DMS 273 treated with DMSO at 0.1 percent for 48 hours (cell line): ENCODE data around the gene SLC25A30.
A peak's percentile ranks its signal among the peaks of the same experiment; 100 is the strongest.
"Not testable (repeated sequence)": the region's sequence is repeated elsewhere in the genome, so short reads cannot be mapped to it uniquely, and the experiment has no call there.

Experiments
- DNase-seq: peaks from one replicate; lab custom pipeline; 2025; lab: John Stamatoyannopoulos, UW

SLC25A30 gene

GRCh38 chr13:45432737-45433380 lies 14.7 kb upstream of the SLC25A30 start:
- DNase-seq, result no peak

GRCh38 chr13:45426056-45426841 lies 8.1 kb upstream of the SLC25A30 start:
- DNase-seq, result not testable (repeated sequence)

GRCh38 chr13:45422731-45423292 lies 4.6 kb upstream of the SLC25A30 start:
- no peak for DNase-seq

- no peak for DNase-seq
These were observed 1.8 kb upstream of the SLC25A30 start for GRCh38 chr13:45419945-45420344.

GRCh38 chr13:45419389-45419788 lies 1.2 kb upstream of the SLC25A30 start:
- DNase-seq, result not testable (repeated sequence)

- no peak for DNase-seq
These were observed 1.6 kb downstream of the SLC25A30 start for GRCh38 chr13:45416516-45417128.

- DNase-seq, result no peak
These were observed 3.1 kb downstream of the SLC25A30 start for GRCh38 chr13:45415112-45415511.

GRCh38 chr13:45413826-45414307 lies 4.3 kb downstream of the SLC25A30 start:
- no peak for DNase-seq

- DNase-seq, result no peak
These were observed 5.7 kb downstream of the SLC25A30 start for GRCh38 chr13:45412274-45413049.

GRCh38 chr13:45411631-45412030 lies 6.5 kb downstream of the SLC25A30 start:
- no peak for DNase-seq

GRCh38 chr13:45411221-45411620 lies 7.0 kb downstream of the SLC25A30 start:
- DNase-seq, result no peak

- DNase-seq, result no peak
These were observed 7.7 kb downstream of the SLC25A30 start for GRCh38 chr13:45410466-45410865.

GRCh38 chr13:45410001-45410400 lies 8.2 kb downstream of the SLC25A30 start:
- no peak for DNase-seq

GRCh38 chr13:45406421-45406820 lies 11.8 kb downstream of the SLC25A30 start:
- DNase-seq, result no peak

- no peak for DNase-seq
These were observed 15.1 kb downstream of the SLC25A30 start for GRCh38 chr13:45403081-45403480.

GRCh38 chr13:45402641-45403040 lies 15.5 kb downstream of the SLC25A30 start:
- no peak for DNase-seq

GRCh38 chr13:45401314-45401713 lies 16.9 kb downstream of the SLC25A30 start:
- DNase-seq, result no peak

- DNase-seq, result no peak
These were observed 19.3 kb downstream of the SLC25A30 start for GRCh38 chr13:45398877-45399276.

GRCh38 chr13:45396533-45397095 lies 21.6 kb downstream of the SLC25A30 start:
- DNase-seq, result no peak

GRCh38 chr13:45393941-45394570 lies 24.1 kb downstream of the SLC25A30 start:
- DNase-seq, result peak; percentile 2

GRCh38 chr13:45392811-45393210 lies 25.4 kb downstream of the SLC25A30 start:
- DNase-seq, result no peak
